Measurements from ENCODE around the gene GKN1.

GKN1 gene

GRCh38 chr2:69010437-69011194 lies 36.2 kb downstream of the GKN1 start:
- no peak for DNase-seq

GRCh38 chr2:69011611-69012157 lies 37.2 kb downstream of the GKN1 start:
- DNase-seq, result no peak

- peak; percentile 71 for DNase-seq
These were observed 38.1 kb downstream of the GKN1 start for GRCh38 chr2:69012310-69013141.

- DNase-seq, result peak; percentile 71
These were observed 38.9 kb downstream of the GKN1 start, which contains the start of gene ANTXR1 for GRCh38 chr2:69013142-69013839. TSS of gene ANTXR1 (plus strand) at chr2:69013179. CDS start at chr2:69013500, 321 bp downstream.

- no peak for DNase-seq
These were observed 39.7 kb downstream of the GKN1 start for GRCh38 chr2:69013840-69014821.

GRCh38 chr2:69017080-69017479 lies 42.6 kb downstream of the GKN1 start:
- DNase-seq, result no peak

GRCh38 chr2:69017835-69018234 lies 43.4 kb downstream of the GKN1 start:
- DNase-seq, result no peak

- no peak for DNase-seq
These were observed 44.3 kb downstream of the GKN1 start for GRCh38 chr2:69018678-69019095.

- DNase-seq, result no peak
These were observed 46.3 kb downstream of the GKN1 start for GRCh38 chr2:69020496-69021426.

- DNase-seq, result no peak
These were observed 47.3 kb downstream of the GKN1 start for GRCh38 chr2:69021727-69022126.

- no peak for DNase-seq
These were observed 48.1 kb downstream of the GKN1 start for GRCh38 chr2:69022548-69022947.

GRCh38 chr2:69023236-69023635 lies 48.8 kb downstream of the GKN1 start:
- DNase-seq, result no peak

GRCh38 chr2:69026026-69026425 lies 51.6 kb downstream of the GKN1 start:
- DNase-seq, result peak; percentile 15

GRCh38 chr2:69026691-69027459 lies 52.4 kb downstream of the GKN1 start:
- no peak for DNase-seq
